GM23338 (cell line): Measurements from ENCODE around the gene SEMA7A. TPM values are rescaled to one million over a fixed set of nuclear protein-coding genes. Genes with fewer than 3 reads are reported as not detected.

Source experiments
- ATAC-seq: fragments of 200-7000 bp; cut with Tn5 transposase; 3 replicates; pipeline ENCODE4 v1.9.1; 2020
- DNase-seq: peaks from one replicate; pipeline ENCODE4 v3.0.0-alpha.2; 2015; ENCODE audit warnings: low spot score
- H2AFZ ChIP-seq: fragments of 200-600 bp; sonication (generic); 2 replicates; pipeline ENCODE4 v1.8.0; 2016; ENCODE audit warnings: antibody characterized with exemption, mild to moderate bottlenecking, moderate library complexity
- H3F3A ChIP-seq: fragments of 200-600 bp; sonication (generic); replicated peaks from 2 replicates; pipeline ENCODE4 v1.8.0; 2017; ENCODE audit warnings: antibody characterized with exemption, mixed run types, low read depth
- H3K27ac ChIP-seq: fragments of 200-600 bp; sonication (generic); 2 replicates; pipeline ENCODE4 v1.6.1; 2016; ENCODE audit warnings: low read depth
- H3K27me3 ChIP-seq: fragments of 200-600 bp; sonication (generic); 2 replicates; pipeline ENCODE4 v1.8.0; 2016; ENCODE audit warnings: mild to moderate bottlenecking, mixed run types, moderate library complexity; ENCODE audit not compliant: insufficient read depth
- H3K36me3 ChIP-seq: fragments of 200-600 bp; sonication (generic); 2 replicates; pipeline ENCODE4 v1.8.0; 2016; ENCODE audit warnings: mild to moderate bottlenecking; ENCODE audit not compliant: insufficient read depth
- H3K4me1 ChIP-seq: fragments of 200-600 bp; sonication (generic); 2 replicates; pipeline ENCODE4 v1.8.0; 2016; ENCODE audit warnings: mild to moderate bottlenecking, moderate library complexity; ENCODE audit not compliant: insufficient read depth
- H3K4me2 ChIP-seq: fragments of 200-600 bp; sonication (generic); 2 replicates; pipeline ENCODE4 v1.7.1; 2017; ENCODE audit warnings: mixed run types
- H3K4me3 ChIP-seq: fragments of 200-600 bp; sonication (generic); 2 replicates; pipeline ENCODE4 v1.6.1; 2016; ENCODE audit warnings: mixed run types
- H3K79me2 ChIP-seq: fragments of 200-600 bp; sonication (generic); replicated peaks from 2 replicates; pipeline ENCODE4 v1.8.0; 2017; ENCODE audit warnings: mild to moderate bottlenecking; ENCODE audit not compliant: insufficient read depth
- H3K9me2 ChIP-seq: fragments of 200-600 bp; sonication (generic); 2 replicates; pipeline ENCODE4 v1.8.0; 2017; ENCODE audit not compliant: insufficient read depth
- H4K20me1 ChIP-seq: fragments of 200-600 bp; sonication (generic); replicated peaks from 2 replicates; pipeline ENCODE4 v1.8.0; 2017; ENCODE audit warnings: mild to moderate bottlenecking; ENCODE audit not compliant: insufficient read depth
- H3K27ac Mint-ChIP-seq: 2 replicates; pipeline ENCODE4 v1.8.0; 2020; ENCODE audit warnings: inconsistent platforms, mild to moderate bottlenecking, moderate library complexity, mixed read lengths
- H3K27me3 Mint-ChIP-seq: 3 replicates; pipeline ENCODE4 v1.8.0; 2022; ENCODE audit warnings: low read depth, mild to moderate bottlenecking, moderate library complexity, mixed read lengths, inconsistent platforms; ENCODE audit not compliant: insufficient read depth, poor library complexity
- H3K36me3 Mint-ChIP-seq: 3 replicates; pipeline ENCODE4 v1.8.0; 2021; ENCODE audit warnings: low read depth, mild to moderate bottlenecking, inconsistent platforms, moderate library complexity, mixed read lengths
- H3K4me1 Mint-ChIP-seq: 3 replicates; pipeline ENCODE4 v1.8.0; 2020; ENCODE audit warnings: mild to moderate bottlenecking, inconsistent platforms, mixed read lengths
- H3K4me3 Mint-ChIP-seq: 3 replicates; pipeline ENCODE4 v1.8.0; 2021; ENCODE audit warnings: moderate library complexity, mild to moderate bottlenecking, inconsistent platforms, mixed read lengths
- H3K9me3 Mint-ChIP-seq: 3 replicates; pipeline ENCODE4 v1.8.0; 2020; ENCODE audit warnings: moderate library complexity, mild to moderate bottlenecking, inconsistent platforms, mixed read lengths
- CREB1 ChIP-seq: fragments of 250-450 bp; sonication (Bioruptor Pico); IDR thresholded peaks from 2 replicates; pipeline ENCODE4 v1.5.0; 2020; ENCODE audit warnings: low read depth, mild to moderate bottlenecking, moderate library complexity
- CTCF ChIP-seq, 2 experiments: fragments of 200-600 bp in 1 of 2; sonication (generic) in 1 of 2; conservative IDR thresholded peaks; 2 replicates each; pipeline versions ENCODE4 v1.5.1 to v1.6.1; 2016 to 2017; ENCODE audit warnings: antibody characterized with exemption in 2 of 2, low read depth in 2 of 2, mild to moderate bottlenecking in 2 of 2, moderate library complexity in 1 of 2
- ETS1 ChIP-seq: IDR thresholded peaks from 2 replicates; pipeline ENCODE4 v1.6.1; 2016; ENCODE audit warnings: antibody characterized with exemption
- EZH2 ChIP-seq: fragments of 200-600 bp; sonication (generic); IDR thresholded peaks from one replicate; pipeline ENCODE4 v1.8.0; 2017; ENCODE audit warnings: antibody characterized with exemption, mild to moderate bottlenecking, low read depth; ENCODE audit not compliant: unreplicated experiment
- EZH2phosphoT487 ChIP-seq: fragments of 200-600 bp; sonication (generic); IDR thresholded peaks from one replicate; pipeline ENCODE4 v1.8.1; 2018; ENCODE audit warnings: antibody characterized with exemption; ENCODE audit not compliant: unreplicated experiment
- JUNB ChIP-seq: IDR thresholded peaks from one replicate; pipeline ENCODE4 v1.6.1; 2016; ENCODE audit warnings: antibody characterized with exemption; ENCODE audit not compliant: unreplicated experiment
- NANOG ChIP-seq: IDR thresholded peaks from 2 replicates; pipeline ENCODE4 v1.6.1; 2016; ENCODE audit warnings: antibody characterized with exemption, borderline replicate concordance
- POLR2AphosphoS5 ChIP-seq: IDR thresholded peaks from 2 replicates; pipeline ENCODE4 v1.6.1; 2016; ENCODE audit warnings: antibody characterized with exemption, low read depth
- REST ChIP-seq: IDR thresholded peaks from one replicate; pipeline ENCODE4 v1.6.1; 2018; ENCODE audit warnings: antibody characterized with exemption; ENCODE audit not compliant: unreplicated experiment
- STAT1 ChIP-seq: IDR thresholded peaks from one replicate; pipeline ENCODE4 v1.6.1; 2016; ENCODE audit warnings: antibody characterized with exemption; ENCODE audit not compliant: unreplicated experiment
- ZNF114 ChIP-seq: fragments of 250-450 bp; sonication (Bioruptor Pico); IDR thresholded peaks from 2 replicates; pipeline ENCODE4 v1.5.0; 2020; ENCODE audit warnings: mild to moderate bottlenecking, moderate library complexity
- ZNF331 ChIP-seq: fragments of 250-450 bp; sonication (Bioruptor Pico); IDR thresholded peaks from 2 replicates; pipeline ENCODE4 v1.5.0; 2020; ENCODE audit warnings: low read depth, mild to moderate bottlenecking, moderate library complexity
- ZNF462 ChIP-seq: fragments of 250-450 bp; sonication (Bioruptor Pico); IDR thresholded peaks from 2 replicates; pipeline ENCODE4 v1.5.0; 2020; ENCODE audit warnings: mild to moderate bottlenecking, moderate library complexity
- polyA plus RNA-seq: library from polyadenylated mRNA; unstranded; fragments of >200 nt; fragmentation: Nextera tagmentation; extraction: Ambion mirVana; gene quantifications from 2 replicates; pipeline ENCODE4 v1.2.1, GENCODE V29; 2016
- total RNA-seq: library from RNA; depleted of rRNA; stranded (reverse); fragments of >200 nt; shearing (Covaris generic); gene quantifications from 2 replicates; pipeline ENCODE4 v1.2.3, GENCODE V29; 2014

SEMA7A gene
- total and polyA plus RNA-seq, 2 experiments from 2014 or later: 2.0 to 14.1 TPM

- Histone ChIP-seq H3K4me1 (no peaks in the 10 kb centered on the region; the same call in 1 of the 2 replicates), H3K36me3 (no peaks in the 10 kb centered on the region), H3K79me2 (no peaks in the 10 kb centered on the region), H3K27me3 (no peaks in the 10 kb centered on the region), H2AFZ (no peak overlapping the region), H3K9me2 (no peaks in the 10 kb centered on the region), H3F3A (no peaks in the 10 kb centered on the region), H3K4me2 (no peak overlapping the region), H3K27ac (no peak overlapping the region), H4K20me1 (no peaks in the 10 kb centered on the region), H3K4me3 (no peak overlapping the region)
- Mint-ChIP-seq H3K9me3 (no peaks in the 10 kb centered on the region), H3K4me3 (no peak overlapping the region), H3K4me1 (peaks cover 23% of the 10 kb centered on the region), H3K27ac (peak overlapping the region; percentile 40; the same call in 1 of the 2 replicates), H3K36me3 (no peaks in the 10 kb centered on the region), H3K27me3 (peaks cover 5% of the 10 kb centered on the region)
- no peak for DNase-seq
- TF ChIP-seq ZNF462 (CRISPR knock-in tag) (no peak), ZNF331 (CRISPR knock-in tag) (no peak), CTCF (conservative IDR thresholded peaks at IDR 0.05; ENCODE audit: low read depth in 2 of 2) (no peak), ZNF114 (CRISPR knock-in tag) (no peak), NANOG (no peak), EZH2 (no peak), JUNB (no peak), STAT1 (no peak), CREB1 (CRISPR knock-in tag) (no peak), ETS1 (no peak), REST (no peak), POLR2AphosphoS5 (no peak), EZH2phosphoT487 (no peak)
- peak; percentile 6; the same call in 2 of the 3 replicates for ATAC-seq
These were observed 46.6 kb downstream of the SEMA7A start for GRCh38 chr15:74387141-74387541.
